GM12801 (cell line): Measurements from ENCODE around the gene KCNIP4.

ENCODE experiments used
- CTCF ChIP-seq: IDR thresholded peaks from one replicate; pipeline ENCODE4 v1.5.1; 2011; ENCODE audit warnings: control low read depth; ENCODE audit not compliant: insufficient read length; ENCODE audit errors: extremely low read depth

KCNIP4 gene

DNA sequence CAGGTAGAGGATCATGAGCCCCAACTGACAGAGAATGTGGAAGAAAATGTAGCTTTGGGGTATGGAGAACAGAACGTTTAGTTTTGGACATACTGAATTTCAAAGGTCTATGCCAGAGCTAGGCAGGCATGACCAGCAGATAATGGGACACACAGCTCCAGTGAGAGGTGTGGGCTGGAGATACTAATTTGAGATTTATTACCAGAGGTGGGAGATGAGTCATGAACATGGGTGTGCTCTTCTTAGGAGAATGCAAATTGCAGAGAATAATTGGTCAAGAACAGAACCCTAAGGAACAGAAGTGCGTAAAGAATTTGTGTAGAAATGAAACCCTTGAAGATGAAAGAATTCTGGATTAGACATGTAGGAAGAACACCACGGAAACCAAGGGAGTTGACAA lies 1123.1 kb downstream of the KCNIP4 start:
- no peak for TF ChIP-seq CTCF

DNA sequence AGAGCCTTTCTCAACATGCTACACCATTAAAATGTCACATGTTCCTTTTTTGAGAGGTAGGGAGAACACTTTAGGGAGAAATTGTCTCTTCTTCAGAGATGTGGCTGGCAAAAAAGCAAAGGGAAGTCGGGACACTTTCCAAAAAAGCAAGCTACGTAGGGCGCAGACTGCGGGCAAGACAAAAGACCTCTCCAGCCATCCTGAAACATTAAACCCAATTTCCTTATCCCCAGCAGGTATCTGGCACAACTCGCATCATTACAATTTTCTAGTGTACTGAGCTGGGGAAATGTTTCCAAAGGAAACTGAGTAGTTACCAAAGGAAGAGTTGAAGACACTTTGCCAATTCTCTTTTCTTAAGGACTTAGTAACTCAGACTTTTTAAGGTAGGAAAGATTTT lies 1132.3 kb downstream of the KCNIP4 start:
- no peak for TF ChIP-seq CTCF

- no peak for TF ChIP-seq CTCF
Observed at GRCh38 chr4:20813700-20814099, 1134.9 kb downstream of the KCNIP4 start.

DNA sequence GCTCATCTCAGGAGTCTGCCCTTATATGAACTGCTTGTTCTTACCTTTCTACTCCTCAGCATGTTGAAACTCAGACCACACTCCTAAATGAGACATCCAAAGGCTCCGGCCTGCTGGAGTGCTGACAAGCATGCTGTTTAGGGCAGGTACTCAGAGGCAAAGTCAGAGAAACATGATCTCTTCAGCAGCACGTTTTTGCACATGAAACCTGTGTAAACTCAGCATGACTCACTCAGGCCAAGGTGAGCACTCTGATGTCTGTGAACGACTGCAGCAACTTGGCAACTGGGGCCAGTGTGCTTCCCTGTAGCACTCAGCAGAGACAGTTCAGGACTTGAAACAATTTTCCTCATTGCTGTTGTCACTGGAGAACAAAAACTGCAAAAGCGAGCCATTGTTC lies 1138.8 kb downstream of the KCNIP4 start:
- TF ChIP-seq CTCF, result no peak

DNA sequence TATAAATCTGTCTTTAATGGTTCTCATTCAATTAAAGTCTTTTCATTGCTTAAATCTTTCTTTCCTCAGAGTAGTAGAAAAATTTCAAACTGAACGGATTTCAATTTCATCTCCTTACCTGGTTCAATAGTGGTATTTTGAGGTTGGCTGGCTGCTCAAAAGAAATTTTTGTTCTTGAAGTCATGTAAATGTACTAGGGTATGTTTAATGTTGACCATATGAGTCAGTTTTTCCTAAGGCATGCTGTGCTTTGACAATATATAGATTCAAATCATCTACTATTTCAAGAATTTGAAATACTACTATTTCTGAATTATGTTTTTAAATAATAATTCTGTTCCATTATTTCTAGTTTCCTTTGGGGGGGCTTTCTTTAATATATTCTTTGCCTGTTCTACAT lies 1142.9 kb downstream of the KCNIP4 start:
- TF ChIP-seq CTCF, result no peak

GRCh38 chr4:20787940-20788665 lies 1160.5 kb downstream of the KCNIP4 start:
- TF ChIP-seq CTCF, result no peak

DNA sequence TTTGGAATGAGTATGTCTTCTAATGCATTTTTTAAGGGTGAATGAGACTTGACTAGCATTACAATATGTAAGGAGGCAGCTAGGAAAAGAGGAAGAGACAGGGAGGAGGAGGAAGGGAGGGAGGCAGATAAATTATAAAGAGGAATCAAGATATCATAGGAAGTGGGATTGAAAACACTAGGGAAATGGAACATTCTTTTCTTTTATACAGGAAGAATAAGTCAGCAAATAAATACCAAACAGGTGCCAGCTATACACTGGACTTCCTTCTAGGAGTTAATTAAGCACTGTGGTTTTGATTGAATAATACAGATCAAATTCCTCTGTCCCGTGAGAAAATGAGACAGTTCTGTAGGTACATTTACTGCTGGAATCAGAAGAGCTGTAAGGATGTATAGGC lies 1169.7 kb downstream of the KCNIP4 start:
- TF ChIP-seq CTCF, result no peak
